IMR-90 (cell line): Measurements from ENCODE around the gene PROCR. TPM values are rescaled to one million over a fixed set of nuclear protein-coding genes. Genes with fewer than 3 reads are reported as not detected.

ENCODE experiments used
- ATAC-seq: fragments of 200-7000 bp; cut with Tn5 transposase; 2 replicates; pipeline ENCODE4 v1.9.1; 2020; ENCODE audit warnings: low read depth, mild to moderate bottlenecking, moderate library complexity
- BruUV-seq: library from RNA; stranded (reverse); fragments of 400-500 nt; replicated peaks from 2 replicates; lab custom pipeline; 2021; lab: Mats Ljungman, UMichigan
- CTCF ChIA-PET: fragments of 300-600 bp; formaldehyde crosslinking; extraction: SDS; loops from one replicate; lab custom pipeline; 2021; ENCODE audit warnings: antibody characterized with exemption; lab: Yijun Ruan, JAX
- POLR2A ChIA-PET: fragments of 300-600 bp; sonication (Branson Sonifier 250); formaldehyde crosslinking; loops from one replicate; lab custom pipeline; 2022; ENCODE audit warnings: antibody characterized with exemption; ENCODE audit not compliant: unreplicated experiment; lab: Charles Lee
- DNase-seq: peaks from one replicate; pipeline ENCODE4 v3.0.0; 2013
- H2AFZ ChIP-seq: replicated peaks from 2 replicates; pipeline ENCODE3; 2013; ENCODE audit warnings: low read length, mild to moderate bottlenecking; ENCODE audit not compliant: poor library complexity
- H2AK5ac ChIP-seq: 2 replicates; pipeline ENCODE4 v1.6.1; 2013; ENCODE audit warnings: low read depth, low read length, inconsistent platforms
- H2AK9ac ChIP-seq: replicated peaks from 2 replicates; pipeline ENCODE3; 2013; ENCODE audit warnings: mild to moderate bottlenecking, low read depth, low read length, moderate library complexity; ENCODE audit not compliant: poor library complexity
- H2BK120ac ChIP-seq: 2 replicates; pipeline ENCODE4 v1.6.1; 2013; ENCODE audit warnings: low read depth, low read length, inconsistent platforms
- H2BK15ac ChIP-seq: 3 replicates; pipeline ENCODE4 v1.6.1; 2013; ENCODE audit warnings: low read depth, low read length, inconsistent platforms
- H2BK20ac ChIP-seq: 2 replicates; pipeline ENCODE4 v1.6.1; 2013; ENCODE audit warnings: low read depth, mild to moderate bottlenecking, inconsistent platforms, low read length, moderate library complexity
- H2BK5ac ChIP-seq: 2 replicates; pipeline ENCODE4 v1.6.1; 2013; ENCODE audit warnings: mild to moderate bottlenecking, low read depth, low read length, inconsistent platforms; ENCODE audit not compliant: poor library complexity, severe bottlenecking
- H3K14ac ChIP-seq: replicated peaks from 2 replicates; pipeline ENCODE4 v1.6.1; 2013; ENCODE audit warnings: low read depth, low read length, inconsistent platforms
- H3K18ac ChIP-seq: 2 replicates; pipeline ENCODE4 v1.6.1; 2013; ENCODE audit warnings: low read depth, low read length, control low read depth
- H3K23ac ChIP-seq: 2 replicates; pipeline ENCODE4 v1.6.1; 2013; ENCODE audit warnings: low read depth, low read length, inconsistent platforms
- H3K27ac ChIP-seq: 2 replicates; pipeline ENCODE4 v1.5.1; 2013; ENCODE audit warnings: mild to moderate bottlenecking, control low read depth, low read length; ENCODE audit not compliant: insufficient read depth
- H3K27me3 ChIP-seq: 2 replicates; pipeline ENCODE4 v1.6.1; 2013; ENCODE audit warnings: low read length; ENCODE audit not compliant: control insufficient read depth, insufficient read depth
- H3K36me3 ChIP-seq: 2 replicates; pipeline ENCODE4 v1.6.1; 2013; ENCODE audit warnings: low read length, mixed read lengths; ENCODE audit not compliant: control insufficient read depth, insufficient read depth
- H3K4ac ChIP-seq: 2 replicates; pipeline ENCODE4 v1.6.1; 2013; ENCODE audit warnings: low read depth, low read length, inconsistent platforms
- H3K4me1 ChIP-seq: 2 replicates; pipeline ENCODE4 v1.6.1; 2013; ENCODE audit warnings: low read length, mixed read lengths; ENCODE audit not compliant: control insufficient read depth, insufficient read depth
- H3K4me2 ChIP-seq: 2 replicates; pipeline ENCODE4 v1.6.1; 2013; ENCODE audit warnings: low read depth, mild to moderate bottlenecking, control low read depth, low read length, moderate library complexity
- H3K4me3 ChIP-seq: 2 replicates; pipeline ENCODE4 v1.5.1; 2013; ENCODE audit warnings: low read depth, mild to moderate bottlenecking, control low read depth, low read length, moderate library complexity; ENCODE audit not compliant: insufficient read depth
- H3K56ac ChIP-seq: 2 replicates; pipeline ENCODE4 v1.6.1; 2013; ENCODE audit warnings: low read length, inconsistent platforms; ENCODE audit not compliant: insufficient read depth; ENCODE audit errors: extremely low read depth
- H3K79me1 ChIP-seq, 2 experiments: 2 replicates each; pipeline ENCODE4 v1.6.1; 2013; ENCODE audit warnings: low read length in 2 of 2, inconsistent platforms in 1 of 2, low read depth in 1 of 2
- H3K9ac ChIP-seq: 2 replicates; pipeline ENCODE4 v1.6.1; 2013; ENCODE audit warnings: low read depth, low read length, control low read depth
- H3K9me1 ChIP-seq: 2 replicates; pipeline ENCODE4 v1.6.1; 2013; ENCODE audit warnings: low read length, inconsistent platforms; ENCODE audit not compliant: insufficient read depth
- H3K9me3 ChIP-seq: 2 replicates; pipeline ENCODE4 v1.6.1; 2013; ENCODE audit warnings: low read length; ENCODE audit not compliant: control insufficient read depth, insufficient read depth
- H4K20me1 ChIP-seq: 2 replicates; pipeline ENCODE4 v1.6.1; 2013; ENCODE audit warnings: low read length, inconsistent platforms; ENCODE audit not compliant: insufficient read depth
- H4K5ac ChIP-seq: 2 replicates; pipeline ENCODE4 v1.6.1; 2013; ENCODE audit warnings: mild to moderate bottlenecking, low read depth, low read length, control low read depth
- H4K8ac ChIP-seq, 2 experiments: 2 replicates each; pipeline ENCODE4 v1.6.1; 2013; ENCODE audit warnings: low read depth in 2 of 2, low read length in 2 of 2, control low read depth in 1 of 2, inconsistent platforms in 1 of 2
- H4K91ac ChIP-seq: 2 replicates; pipeline ENCODE4 v1.6.1; 2013; ENCODE audit warnings: low read depth, low read length, inconsistent platforms; ENCODE audit not compliant: insufficient read depth
- BHLHE40 ChIP-seq: fragments of 150-350 bp; IDR thresholded peaks from 2 replicates; pipeline ENCODE4 v1.6.1; 2016; ENCODE audit warnings: mild to moderate bottlenecking, low read depth, low read length
- CEBPB ChIP-seq: IDR thresholded peaks from 2 replicates; pipeline ENCODE4 v1.6.1; 2012; ENCODE audit warnings: low read depth, low read length, improper control_type of control experiment
- CTCF ChIP-seq: conservative IDR thresholded peaks from 2 replicates; pipeline ENCODE4 v1.5.1; 2012; ENCODE audit warnings: mild to moderate bottlenecking, low read depth, low read length, improper control_type of control experiment
- FOS ChIP-seq: fragments of 150-350 bp; IDR thresholded peaks from 2 replicates; pipeline ENCODE4 v1.6.1; 2016; ENCODE audit warnings: low read depth, low read length
- MAFK ChIP-seq: IDR thresholded peaks from 2 replicates; pipeline ENCODE4 v1.6.1; 2012; ENCODE audit warnings: low read depth, low read length, improper control_type of control experiment
- MXI1 ChIP-seq: IDR thresholded peaks from 2 replicates; pipeline ENCODE4 v1.6.1; 2012; ENCODE audit warnings: low read depth, mild to moderate bottlenecking, low read length, moderate library complexity, borderline replicate concordance
- POLR2A ChIP-seq: IDR thresholded peaks from 2 replicates; pipeline ENCODE4 v1.6.1; 2012; ENCODE audit warnings: mild to moderate bottlenecking, low read depth, low read length
- RAD21 ChIP-seq: IDR thresholded peaks from 2 replicates; pipeline ENCODE4 v1.6.1; 2012; ENCODE audit warnings: low read length, improper control_type of control experiment
- RCOR1 ChIP-seq: IDR thresholded peaks from 2 replicates; pipeline ENCODE4 v1.6.1; 2012; ENCODE audit warnings: mild to moderate bottlenecking, low read length, improper control_type of control experiment; ENCODE audit not compliant: insufficient replicate concordance
- RFX5 ChIP-seq: IDR thresholded peaks from 2 replicates; pipeline ENCODE4 v1.8.0; 2012; ENCODE audit warnings: low read depth, mild to moderate bottlenecking, low read length, moderate library complexity
- WGBS, 2 experiments: methylation state at CpG; one replicate each; pipeline versions ENCODE4 v1.1.5 to v1.1.7; 2013; ENCODE audit warnings: missing lambda C conversion rate in 2 of 2; ENCODE audit not compliant: insufficient read length in 1 of 2; ENCODE audit errors: extremely low coverage in 2 of 2; 5-methylcytosine and 5-hydroxymethylcytosine counted together
- dilution Hi-C: fragments of 300-500 bp; cut with HindIII; formaldehyde crosslinking; loops from one replicate; pipeline ENCODE4 v1.14.3; 2018; ENCODE audit warnings: low sequenced_read_pairs; ENCODE audit not compliant: unreplicated experiment
- in situ Hi-C: fragments of 300-500 bp; cut with MboI; formaldehyde crosslinking; loops from 3 replicates; pipeline ENCODE4 v1.14.3; 2019; ENCODE audit warnings: low sequenced_read_pairs, inconsistent platforms, mixed read lengths
- intact Hi-C: fragments of 100-400 bp; cut with micrococcal nuclease; formaldehyde crosslinking; loops from 2 replicates; pipeline ENCODE4 v1.10.0; 2022
- polyA plus RNA-seq, 3 experiments: library from polyadenylated mRNA; depleted of rRNA; stranded (reverse); fragments of >200 nt; gene quantifications; 2 replicates each; pipeline ENCODE4 v1.2.3, GENCODE V29; 2012; ENCODE audit warnings: low replicate concordance in 1 of 3
- total RNA-seq: library from RNA; depleted of rRNA; stranded (reverse); fragments of >200 nt; gene quantifications from 2 replicates; pipeline ENCODE4 v1.2.3, GENCODE V29; 2012
- TF ChIP-seq, protein P1 (sequence below): fragments of 150-350 bp; IDR thresholded peaks from 2 replicates; pipeline ENCODE4 v1.6.1; 2017; ENCODE audit warnings: mild to moderate bottlenecking, antibody characterized with exemption, low read length, low read depth
- TF ChIP-seq, protein P2 (sequence below): fragments of 150-350 bp; IDR thresholded peaks from 2 replicates; pipeline ENCODE4 v1.6.1; 2016; ENCODE audit warnings: low read depth, mild to moderate bottlenecking, low read length, moderate library complexity, borderline replicate concordance

PROCR gene
- total and polyA plus RNA-seq, 2 of the 4 experiments (the other 2 are of a cell fraction), result 36.4 to 41.9 TPM

- POLR2A ChIA-PET, result no interaction called here
- no peak overlapping the region for H2AK9ac ChIP-seq
- intact Hi-C loops, result no loop called here
- no peak overlapping the region for H3K56ac ChIP-seq
- no peak overlapping the region for H3K9ac ChIP-seq
- no peak overlapping the region for H2AFZ ChIP-seq
- peaks cover 32% of the 10 kb centered on the region for H3K36me3 ChIP-seq
- no peak overlapping the region for H4K91ac ChIP-seq
- no peak for ATAC-seq
- WGBS, 2 experiments, result 91% methylated on average over 4 of the region's 5 CpGs; no CpG with 5 or more reads in 1 of the 2 experiments
- H3K4ac ChIP-seq, result no peak overlapping the region
- peaks cover 6% of the 10 kb centered on the region; the same call in 1 of the 2 replicates for H3K9me1 ChIP-seq
- H3K4me2 ChIP-seq, result no peak overlapping the region
- H2BK20ac ChIP-seq, result no peak overlapping the region
- no peak overlapping the region for H3K27ac ChIP-seq
- H2BK5ac ChIP-seq, result no peak overlapping the region
- TF ChIP-seq POLR2A (no peak), BHLHE40 (no peak), RAD21 (no peak), MXI1 (no peak), CTCF (no peak), RCOR1 (no peak), MAFK (no peak), RFX5 (no peak), FOS (no peak), CEBPB (no peak)
- TF ChIP-seq, protein P1, sequence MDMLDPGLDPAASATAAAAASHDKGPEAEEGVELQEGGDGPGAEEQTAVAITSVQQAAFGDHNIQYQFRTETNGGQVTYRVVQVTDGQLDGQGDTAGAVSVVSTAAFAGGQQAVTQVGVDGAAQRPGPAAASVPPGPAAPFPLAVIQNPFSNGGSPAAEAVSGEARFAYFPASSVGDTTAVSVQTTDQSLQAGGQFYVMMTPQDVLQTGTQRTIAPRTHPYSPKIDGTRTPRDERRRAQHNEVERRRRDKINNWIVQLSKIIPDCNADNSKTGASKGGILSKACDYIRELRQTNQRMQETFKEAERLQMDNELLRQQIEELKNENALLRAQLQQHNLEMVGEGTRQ, result no peak
- TF ChIP-seq, protein P2, sequence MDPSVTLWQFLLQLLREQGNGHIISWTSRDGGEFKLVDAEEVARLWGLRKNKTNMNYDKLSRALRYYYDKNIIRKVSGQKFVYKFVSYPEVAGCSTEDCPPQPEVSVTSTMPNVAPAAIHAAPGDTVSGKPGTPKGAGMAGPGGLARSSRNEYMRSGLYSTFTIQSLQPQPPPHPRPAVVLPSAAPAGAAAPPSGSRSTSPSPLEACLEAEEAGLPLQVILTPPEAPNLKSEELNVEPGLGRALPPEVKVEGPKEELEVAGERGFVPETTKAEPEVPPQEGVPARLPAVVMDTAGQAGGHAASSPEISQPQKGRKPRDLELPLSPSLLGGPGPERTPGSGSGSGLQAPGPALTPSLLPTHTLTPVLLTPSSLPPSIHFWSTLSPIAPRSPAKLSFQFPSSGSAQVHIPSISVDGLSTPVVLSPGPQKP, result no peak
- dilution Hi-C loops, result no loop called here
- no peak overlapping the region for H2BK15ac ChIP-seq
- H3K79me1 ChIP-seq, result no peaks in the 10 kb centered on the region; a peak in 1 of 4 replicates
- BruUV-seq, result no TSS peak
- H4K20me1 ChIP-seq, result no peaks in the 10 kb centered on the region; the same call in 1 of the 2 replicates
- no peak overlapping the region for H2AK5ac ChIP-seq
- no peak for DNase-seq
- no peak overlapping the region for H3K4me3 ChIP-seq
- no peak overlapping the region for H3K18ac ChIP-seq
- no peak overlapping the region for H3K23ac ChIP-seq
- no peaks in the 10 kb centered on the region for H3K9me3 ChIP-seq
- H3K27me3 ChIP-seq, result no peaks in the 10 kb centered on the region
- H2BK120ac ChIP-seq, result no peak overlapping the region
- no peak overlapping the region for H4K8ac ChIP-seq
- H3K4me1 ChIP-seq, result peaks cover 3% of the 10 kb centered on the region; the same call in 1 of the 2 replicates
- no peak overlapping the region for H4K5ac ChIP-seq
- CTCF ChIA-PET, result no interaction called here
- no peak overlapping the region for H3K14ac ChIP-seq
- in situ Hi-C loops, result loop anchor here (25.0 kb wide), 1 partner anchor 312 kb away; the partner anchor contains the start of gene GDF5
These were observed 46.1 kb upstream of the PROCR start for GRCh38 chr20:35125753-35126152.
